Measurements from ENCODE around the gene SLC37A1. TPM values are rescaled to one million over a fixed set of nuclear protein-coding genes. Genes with fewer than 3 reads are reported as not detected.

Gene SLC37A1
- total RNA-seq, 1 experiment from 2014 or later: not detected

GRCh38 chr21:42505090-42505726, 8.4 kb upstream of the SLC37A1 start:
- no peak for DNase-seq (ENCODE audit: low read depth)

GRCh38 chr21:42507418-42507817, 6.2 kb upstream of the SLC37A1 start:
- DNase-seq (ENCODE audit: low read depth): no peak

GRCh38 chr21:42508371-42508770, 5.3 kb upstream of the SLC37A1 start:
- DNase-seq (ENCODE audit: low read depth): no peak

GRCh38 chr21:42509244-42509643, 4.4 kb upstream of the SLC37A1 start:
- DNase-seq (ENCODE audit: low read depth): no peak

GRCh38 chr21:42512346-42513034, 1.2 kb upstream of the SLC37A1 start:
- no peak for DNase-seq (ENCODE audit: low read depth)

GRCh38 chr21:42513985-42514882, 582 bp downstream of the SLC37A1 start:
- no peak for DNase-seq (ENCODE audit: low read depth)

GRCh38 chr21:42514883-42515228, 1.2 kb downstream of the SLC37A1 start:
- DNase-seq (ENCODE audit: low read depth): no peak

- DNase-seq (ENCODE audit: low read depth): no peak
Measured at GRCh38 chr21:42515708-42516502, 2.3 kb downstream of the SLC37A1 start.

- DNase-seq (ENCODE audit: low read depth): peak; percentile 57
Measured at GRCh38 chr21:42518215-42518614, 4.6 kb downstream of the SLC37A1 start.

GRCh38 chr21:42518626-42519025, 5.0 kb downstream of the SLC37A1 start:
- no peak for DNase-seq (ENCODE audit: low read depth)

- no peak for DNase-seq (ENCODE audit: low read depth)
Measured at GRCh38 chr21:42520628-42521253, 7.1 kb downstream of the SLC37A1 start.

- no peak for DNase-seq (ENCODE audit: low read depth)
Measured at GRCh38 chr21:42521384-42521783, 7.7 kb downstream of the SLC37A1 start.

- DNase-seq (ENCODE audit: low read depth): no peak
Measured at GRCh38 chr21:42521805-42522204, 8.2 kb downstream of the SLC37A1 start.

GRCh38 chr21:42522271-42522670, 8.6 kb downstream of the SLC37A1 start:
- DNase-seq (ENCODE audit: low read depth): no peak

- DNase-seq (ENCODE audit: low read depth): no peak
Measured at GRCh38 chr21:42522771-42523170, 9.1 kb downstream of the SLC37A1 start.

GRCh38 chr21:42523211-42523610, 9.6 kb downstream of the SLC37A1 start:
- DNase-seq (ENCODE audit: low read depth): no peak

- DNase-seq (ENCODE audit: low read depth): no peak
Measured at GRCh38 chr21:42523941-42524340, 10.3 kb downstream of the SLC37A1 start.

- DNase-seq (ENCODE audit: low read depth): no peak
Measured at GRCh38 chr21:42524341-42525028, 10.8 kb downstream of the SLC37A1 start.

GRCh38 chr21:42525029-42525581, 11.5 kb downstream of the SLC37A1 start:
- no peak for DNase-seq (ENCODE audit: low read depth)

GRCh38 chr21:42525676-42526378, 12.2 kb downstream of the SLC37A1 start:
- no peak for DNase-seq (ENCODE audit: low read depth)
